GM12878 (cell line): ENCODE measurements around the gene KLF3. TPM values are rescaled to one million over a fixed set of nuclear protein-coding genes. Genes with fewer than 3 reads are reported as not detected.
A peak's percentile ranks its signal among the peaks of the same experiment; 100 is the strongest.

Source experiments
- BRCA1 ChIP-seq: IDR thresholded peaks from 2 replicates; pipeline ENCODE4 v1.6.1; 2011; ENCODE audit warnings: low read depth, low read length, improper control_type of control experiment
- CEBPB ChIP-seq, 2 experiments: fragments of 150-350 bp in 1 of 2; IDR thresholded peaks; 2 replicates each; pipeline ENCODE4 v1.6.1; 2012 to 2014; ENCODE audit warnings: low read depth in 2 of 2, low read length in 2 of 2, borderline replicate concordance in 1 of 2, inconsistent platforms in 1 of 2
- GATAD2B ChIP-seq: fragments of 450-650 bp; conservative IDR thresholded peaks from 2 replicates; pipeline ENCODE4 v1.6.1; 2017; ENCODE audit warnings: low read depth, mild to moderate bottlenecking, moderate library complexity
- HDAC2 ChIP-seq: fragments of 200-600 bp; sonication (generic); IDR thresholded peaks from 2 replicates; pipeline ENCODE4 v1.6.1; 2017
- MYC ChIP-seq: IDR thresholded peaks from 2 replicates; pipeline ENCODE4 v1.6.1; 2011; ENCODE audit warnings: mild to moderate bottlenecking, low read length, moderate library complexity, inconsistent platforms; ENCODE audit not compliant: insufficient read depth, insufficient replicate concordance, insufficient read length, severe bottlenecking
- NBN ChIP-seq: fragments of 450-650 bp; IDR thresholded peaks from 2 replicates; pipeline ENCODE4 v1.6.1; 2016
- NFXL1 ChIP-seq: fragments of 450-650 bp; IDR thresholded peaks from 2 replicates; pipeline ENCODE4 v1.6.1; 2017; ENCODE audit warnings: antibody characterized with exemption, mild to moderate bottlenecking, borderline replicate concordance
- RELA ChIP-seq: fragments of 450-650 bp; IDR thresholded peaks from 2 replicates; pipeline ENCODE4 v1.8.0; 2014; ENCODE audit warnings: borderline replicate concordance; ENCODE audit not compliant: partially characterized antibody
- RFX5 ChIP-seq: IDR thresholded peaks from 2 replicates; pipeline ENCODE4 v1.6.1; 2011; ENCODE audit warnings: low read depth, low read length, improper control_type of control experiment
- SRF ChIP-seq, 2 experiments: IDR thresholded peaks; 2 replicates each; pipeline ENCODE4 v1.6.1; 2011; ENCODE audit warnings: low read depth in 2 of 2, low read length in 2 of 2, mild to moderate bottlenecking in 1 of 2, moderate library complexity in 1 of 2
- SUPT20H ChIP-seq: IDR thresholded peaks from 2 replicates; pipeline ENCODE4 v1.6.1; 2011; ENCODE audit warnings: low read depth, mild to moderate bottlenecking, low read length, moderate library complexity, borderline replicate concordance; ENCODE audit not compliant: control insufficient read depth
- TAF1 ChIP-seq: IDR thresholded peaks from 2 replicates; pipeline ENCODE4 v1.6.1; 2011; ENCODE audit warnings: mild to moderate bottlenecking, low read depth, low read length, borderline replicate concordance
- YBX1 ChIP-seq: fragments of 450-650 bp; IDR thresholded peaks from 2 replicates; pipeline ENCODE4 v1.6.1; 2016; ENCODE audit warnings: antibody characterized with exemption
- ZZZ3 ChIP-seq: IDR thresholded peaks from 2 replicates; pipeline ENCODE4 v1.6.1; 2011; ENCODE audit warnings: low read depth; ENCODE audit not compliant: control insufficient read depth, insufficient read length
- polyA plus RNA-seq, 11 experiments: library from polyadenylated mRNA; depleted of rRNA in 4 of 11; unstranded in 6 of 11; stranded (reverse) in 5 of 11; fragments of >200 nt; fragmentation: Nextera tagmentation in 4 of 11; fragmentation: Illumina TruSeq in 1 of 11; extraction: Ambion mirVana in 4 of 11; extraction: Trizol in 1 of 11; gene quantifications; 1 replicate in 1 of 11; 2 replicates in 10 of 11; pipeline versions ENCODE4 v1.2.1 to v1.2.3, GENCODE V29; 2011 to 2016; ENCODE audit warnings: inconsistent platforms in 2 of 11, missing spikeins in 2 of 11, low read depth in 1 of 11
- total RNA-seq, 4 experiments: library from RNA; depleted of rRNA in 3 of 4; stranded (reverse); fragments of >200 nt in 3 of 4; fragmentation: Illumina TruSeq in 1 of 4; extraction: Trizol in 1 of 4; gene quantifications; 2 replicates each; pipeline versions ENCODE4 v1.2.1 to v1.2.3, GENCODE V29; 2013 to 2021
- TF ChIP-seq, protein P1 (sequence below): IDR thresholded peaks from 2 replicates; pipeline ENCODE4 v1.6.1; 2011; ENCODE audit warnings: low read depth, low read length, improper control_type of control experiment, borderline replicate concordance
- TF ChIP-seq, protein P2 (sequence below): fragments of 450-650 bp; IDR thresholded peaks from 2 replicates; pipeline ENCODE4 v1.6.1; 2016; ENCODE audit warnings: mild to moderate bottlenecking, moderate library complexity, borderline replicate concordance
- TF ChIP-seq, protein P3 (sequence below): fragments of 450-650 bp; IDR thresholded peaks from 2 replicates; pipeline ENCODE4 v1.6.1; 2018; ENCODE audit warnings: borderline replicate concordance, mild to moderate bottlenecking; ENCODE audit not compliant: partially characterized antibody
- TF ChIP-seq, protein P4 (sequence below): IDR thresholded peaks from 2 replicates; pipeline ENCODE4 v1.6.1; 2012; ENCODE audit warnings: mild to moderate bottlenecking, low read depth, low read length

KLF3 gene
- total and polyA plus RNA-seq, 10 of the 15 experiments (the other 5 are each of a cell fraction or from before 2014, with no cell fraction given), result 1.4 to 5.8 (median 2.1) TPM

DNA sequence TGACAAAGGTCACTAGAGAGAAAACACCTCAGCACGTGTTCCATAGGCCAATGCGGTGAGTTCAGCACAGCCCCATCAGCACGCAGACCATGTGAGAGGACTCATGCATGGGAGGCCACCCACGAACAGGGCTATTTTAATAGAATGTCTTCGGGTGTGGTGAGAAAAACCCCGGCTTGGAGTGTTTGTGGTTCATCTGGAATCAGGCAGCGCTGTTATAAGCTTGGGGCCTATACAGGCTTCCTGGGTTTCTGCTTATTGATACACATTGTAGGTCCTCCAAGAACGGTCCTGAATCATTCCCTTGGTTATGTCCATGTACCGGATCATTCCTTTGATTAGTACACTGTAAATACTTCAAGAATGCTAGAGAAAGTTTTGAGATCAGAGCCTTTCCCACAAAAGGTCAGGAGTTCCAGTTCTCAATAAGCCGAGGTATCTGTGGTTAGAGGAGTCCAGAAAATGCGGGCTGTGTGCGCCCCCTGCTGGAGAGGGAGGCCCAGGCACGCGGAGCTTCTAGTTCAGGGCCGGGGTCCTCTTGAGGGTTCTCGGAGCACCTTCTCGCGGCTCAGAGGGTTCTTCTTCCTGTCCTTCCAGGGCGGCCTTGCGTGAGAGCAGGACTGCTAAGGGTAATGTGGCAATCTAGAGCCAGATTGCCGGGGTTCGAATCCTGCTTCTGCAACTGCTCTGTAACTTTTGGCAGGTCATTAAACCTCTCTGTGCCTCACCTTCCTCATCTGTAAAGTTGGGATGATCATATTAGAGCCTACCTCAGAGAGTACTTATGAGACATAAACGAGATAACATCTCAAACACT, 67.0 kb downstream of the KLF3 start (continued):
- TF ChIP-seq, protein P1, sequence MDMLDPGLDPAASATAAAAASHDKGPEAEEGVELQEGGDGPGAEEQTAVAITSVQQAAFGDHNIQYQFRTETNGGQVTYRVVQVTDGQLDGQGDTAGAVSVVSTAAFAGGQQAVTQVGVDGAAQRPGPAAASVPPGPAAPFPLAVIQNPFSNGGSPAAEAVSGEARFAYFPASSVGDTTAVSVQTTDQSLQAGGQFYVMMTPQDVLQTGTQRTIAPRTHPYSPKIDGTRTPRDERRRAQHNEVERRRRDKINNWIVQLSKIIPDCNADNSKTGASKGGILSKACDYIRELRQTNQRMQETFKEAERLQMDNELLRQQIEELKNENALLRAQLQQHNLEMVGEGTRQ, result peak; percentile 44; the same call in 1 of the 2 replicates
- no peak for TF ChIP-seq ZZZ3
- no peak for TF ChIP-seq HDAC2
- peak; percentile 66 for TF ChIP-seq GATAD2B
- TF ChIP-seq, protein P2, sequence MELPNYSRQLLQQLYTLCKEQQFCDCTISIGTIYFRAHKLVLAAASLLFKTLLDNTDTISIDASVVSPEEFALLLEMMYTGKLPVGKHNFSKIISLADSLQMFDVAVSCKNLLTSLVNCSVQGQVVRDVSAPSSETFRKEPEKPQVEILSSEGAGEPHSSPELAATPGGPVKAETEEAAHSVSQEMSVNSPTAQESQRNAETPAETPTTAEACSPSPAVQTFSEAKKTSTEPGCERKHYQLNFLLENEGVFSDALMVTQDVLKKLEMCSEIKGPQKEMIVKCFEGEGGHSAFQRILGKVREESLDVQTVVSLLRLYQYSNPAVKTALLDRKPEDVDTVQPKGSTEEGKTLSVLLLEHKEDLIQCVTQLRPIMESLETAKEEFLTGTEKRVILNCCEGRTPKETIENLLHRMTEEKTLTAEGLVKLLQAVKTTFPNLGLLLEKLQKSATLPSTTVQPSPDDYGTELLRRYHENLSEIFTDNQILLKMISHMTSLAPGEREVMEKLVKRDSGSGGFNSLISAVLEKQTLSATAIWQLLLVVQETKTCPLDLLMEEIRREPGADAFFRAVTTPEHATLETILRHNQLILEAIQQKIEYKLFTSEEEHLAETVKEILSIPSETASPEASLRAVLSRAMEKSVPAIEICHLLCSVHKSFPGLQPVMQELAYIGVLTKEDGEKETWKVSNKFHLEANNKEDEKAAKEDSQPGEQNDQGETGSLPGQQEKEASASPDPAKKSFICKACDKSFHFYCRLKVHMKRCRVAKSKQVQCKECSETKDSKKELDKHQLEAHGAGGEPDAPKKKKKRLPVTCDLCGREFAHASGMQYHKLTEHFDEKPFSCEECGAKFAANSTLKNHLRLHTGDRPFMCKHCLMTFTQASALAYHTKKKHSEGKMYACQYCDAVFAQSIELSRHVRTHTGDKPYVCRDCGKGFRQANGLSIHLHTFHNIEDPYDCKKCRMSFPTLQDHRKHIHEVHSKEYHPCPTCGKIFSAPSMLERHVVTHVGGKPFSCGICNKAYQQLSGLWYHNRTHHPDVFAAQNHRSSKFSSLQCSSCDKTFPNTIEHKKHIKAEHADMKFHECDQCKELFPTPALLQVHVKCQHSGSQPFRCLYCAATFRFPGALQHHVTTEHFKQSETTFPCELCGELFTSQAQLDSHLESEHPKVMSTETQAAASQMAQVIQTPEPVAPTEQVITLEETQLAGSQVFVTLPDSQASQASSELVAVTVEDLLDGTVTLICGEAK, result no peak
- TF ChIP-seq, protein P3, sequence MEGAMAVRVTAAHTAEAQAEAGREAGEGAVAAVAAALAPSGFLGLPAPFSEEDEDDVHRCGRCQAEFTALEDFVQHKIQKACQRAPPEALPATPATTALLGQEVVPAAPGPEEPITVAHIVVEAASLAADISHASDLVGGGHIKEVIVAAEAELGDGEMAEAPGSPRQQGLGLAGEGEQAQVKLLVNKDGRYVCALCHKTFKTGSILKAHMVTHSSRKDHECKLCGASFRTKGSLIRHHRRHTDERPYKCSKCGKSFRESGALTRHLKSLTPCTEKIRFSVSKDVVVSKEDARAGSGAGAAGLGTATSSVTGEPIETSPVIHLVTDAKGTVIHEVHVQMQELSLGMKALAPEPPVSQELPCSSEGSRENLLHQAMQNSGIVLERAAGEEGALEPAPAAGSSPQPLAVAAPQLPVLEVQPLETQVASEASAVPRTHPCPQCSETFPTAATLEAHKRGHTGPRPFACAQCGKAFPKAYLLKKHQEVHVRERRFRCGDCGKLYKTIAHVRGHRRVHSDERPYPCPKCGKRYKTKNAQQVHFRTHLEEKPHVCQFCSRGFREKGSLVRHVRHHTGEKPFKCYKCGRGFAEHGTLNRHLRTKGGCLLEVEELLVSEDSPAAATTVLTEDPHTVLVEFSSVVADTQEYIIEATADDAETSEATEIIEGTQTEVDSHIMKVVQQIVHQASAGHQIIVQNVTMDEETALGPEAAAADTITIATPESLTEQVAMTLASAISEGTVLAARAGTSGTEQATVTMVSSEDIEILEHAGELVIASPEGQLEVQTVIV, result no peak
- TF ChIP-seq CEBPB (IDR thresholded peaks at IDR 0.05; ENCODE audit: borderline replicate concordance in 1 of 2, low read depth in 2 of 2, low read length in 2 of 2), result peak in 1 of 2 experiments; percentile 85; a peak in 2 of 4 replicates
- TF ChIP-seq RELA, result no peak
- no peak for TF ChIP-seq RFX5
- peak; percentile 78; the same call in 1 of the 2 replicates for TF ChIP-seq NBN
- TF ChIP-seq, protein P4, sequence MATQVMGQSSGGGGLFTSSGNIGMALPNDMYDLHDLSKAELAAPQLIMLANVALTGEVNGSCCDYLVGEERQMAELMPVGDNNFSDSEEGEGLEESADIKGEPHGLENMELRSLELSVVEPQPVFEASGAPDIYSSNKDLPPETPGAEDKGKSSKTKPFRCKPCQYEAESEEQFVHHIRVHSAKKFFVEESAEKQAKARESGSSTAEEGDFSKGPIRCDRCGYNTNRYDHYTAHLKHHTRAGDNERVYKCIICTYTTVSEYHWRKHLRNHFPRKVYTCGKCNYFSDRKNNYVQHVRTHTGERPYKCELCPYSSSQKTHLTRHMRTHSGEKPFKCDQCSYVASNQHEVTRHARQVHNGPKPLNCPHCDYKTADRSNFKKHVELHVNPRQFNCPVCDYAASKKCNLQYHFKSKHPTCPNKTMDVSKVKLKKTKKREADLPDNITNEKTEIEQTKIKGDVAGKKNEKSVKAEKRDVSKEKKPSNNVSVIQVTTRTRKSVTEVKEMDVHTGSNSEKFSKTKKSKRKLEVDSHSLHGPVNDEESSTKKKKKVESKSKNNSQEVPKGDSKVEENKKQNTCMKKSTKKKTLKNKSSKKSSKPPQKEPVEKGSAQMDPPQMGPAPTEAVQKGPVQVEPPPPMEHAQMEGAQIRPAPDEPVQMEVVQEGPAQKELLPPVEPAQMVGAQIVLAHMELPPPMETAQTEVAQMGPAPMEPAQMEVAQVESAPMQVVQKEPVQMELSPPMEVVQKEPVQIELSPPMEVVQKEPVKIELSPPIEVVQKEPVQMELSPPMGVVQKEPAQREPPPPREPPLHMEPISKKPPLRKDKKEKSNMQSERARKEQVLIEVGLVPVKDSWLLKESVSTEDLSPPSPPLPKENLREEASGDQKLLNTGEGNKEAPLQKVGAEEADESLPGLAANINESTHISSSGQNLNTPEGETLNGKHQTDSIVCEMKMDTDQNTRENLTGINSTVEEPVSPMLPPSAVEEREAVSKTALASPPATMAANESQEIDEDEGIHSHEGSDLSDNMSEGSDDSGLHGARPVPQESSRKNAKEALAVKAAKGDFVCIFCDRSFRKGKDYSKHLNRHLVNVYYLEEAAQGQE, result 0 out of 2 replicates have a peak, but pooled peaks have one; percentile 19
- TF ChIP-seq YBX1, result no peak
- TF ChIP-seq MYC, result no peak
- TF ChIP-seq TAF1, result no peak; the same call in 1 of the 2 replicates
- no peak for TF ChIP-seq SUPT20H
- TF ChIP-seq SRF (IDR thresholded peaks at IDR 0.05; ENCODE audit: low read depth in 2 of 2, low read length in 2 of 2), result peak in 1 of 2 experiments; percentile 51; a peak in 1 of 4 replicates
- no peak for TF ChIP-seq BRCA1
- no peak for TF ChIP-seq NFXL1
